ENCODE measurements around the gene ATP8B3. TPM values are rescaled to one million over a fixed set of nuclear protein-coding genes. Genes with fewer than 3 reads are reported as not detected.
A peak's percentile ranks its signal among the peaks of the same experiment; 100 is the strongest.

Gene ATP8B3
- total RNA-seq, 1 donor from 2014 or later: 3.0 TPM

- Histone ChIP-seq H3K79me2 (ENCODE audit: insufficient read depth, low read length) (no peaks in the 10 kb centered on the region), H4K20me1 (ENCODE audit: insufficient read depth, low read length) (no peaks in the 10 kb centered on the region), H3K9me3 (ENCODE audit: insufficient read depth, low read depth, low read length) (no peaks in the 10 kb centered on the region), H3K4me2 (ENCODE audit: low read length) (peak overlapping the region; percentile 90), H3K4me1 (ENCODE audit: insufficient read depth, low read length) (peaks cover 14% of the 10 kb centered on the region), H3K27ac (ENCODE audit: low read depth, low read length) (no peak overlapping the region), H2AFZ (ENCODE audit: low read depth, low read length) (no peak overlapping the region), H3K36me3 (ENCODE audit: insufficient read depth, low read length) (no peaks in the 10 kb centered on the region), H3K9ac (ENCODE audit: low read length) (no peak overlapping the region), H3K4me3 (ENCODE audit: insufficient read depth, low read depth, low read length) (peak overlapping the region; percentile 39), H3K27me3 (ENCODE audit: insufficient read depth, low read length) (no peaks in the 10 kb centered on the region)
- H3K4me1 Mint-ChIP-seq (ENCODE audit: low read depth, unreplicated experiment): no peaks in the 10 kb centered on the region
- no peak overlapping the region for H3K27ac Mint-ChIP-seq (ENCODE audit: unreplicated experiment)
- H3K27me3 Mint-ChIP-seq (ENCODE audit: low read depth, unreplicated experiment): peaks cover 4% of the 10 kb centered on the region
- peak; percentile 34 for DNase-seq (ENCODE audit: low read depth)
- no peak for FAIRE-seq
- peaks cover 4% of the 10 kb centered on the region for H3K36me3 Mint-ChIP-seq (ENCODE audit: low read depth, unreplicated experiment)
- peak overlapping the region; percentile 67 for H3K4me3 Mint-ChIP-seq (ENCODE audit: unreplicated experiment)
- H3K9me3 Mint-ChIP-seq (ENCODE audit: unreplicated experiment): peaks cover 2% of the 10 kb centered on the region
- TF ChIP-seq EZH2 (IDR thresholded peaks at IDR 0.05; ENCODE audit: insufficient read depth, low read length) (no peak), CTCF (IDR thresholded peaks at IDR 0.05; ENCODE audit: insufficient read depth, low read depth, low read length) (no peak)
These were observed 593 bp downstream of the ATP8B3 start for GRCh38 chr19:1811472-1811894.

- peaks cover 6% of the 10 kb centered on the region for H3K27me3 Mint-ChIP-seq (ENCODE audit: low read depth, unreplicated experiment)
- Histone ChIP-seq H3K4me3 (ENCODE audit: insufficient read depth, low read depth, low read length) (no peak overlapping the region), H2AFZ (ENCODE audit: low read depth, low read length) (no peak overlapping the region), H3K4me1 (ENCODE audit: insufficient read depth, low read length) (peaks cover 14% of the 10 kb centered on the region), H4K20me1 (ENCODE audit: insufficient read depth, low read length) (no peaks in the 10 kb centered on the region), H3K27me3 (ENCODE audit: insufficient read depth, low read length) (no peaks in the 10 kb centered on the region), H3K27ac (ENCODE audit: low read depth, low read length) (no peak overlapping the region), H3K9me3 (ENCODE audit: insufficient read depth, low read depth, low read length) (no peaks in the 10 kb centered on the region), H3K9ac (ENCODE audit: low read length) (no peak overlapping the region), H3K4me2 (ENCODE audit: low read length) (no peak overlapping the region), H3K36me3 (ENCODE audit: insufficient read depth, low read length) (no peaks in the 10 kb centered on the region), H3K79me2 (ENCODE audit: insufficient read depth, low read length) (no peaks in the 10 kb centered on the region)
- peaks cover 2% of the 10 kb centered on the region for H3K9me3 Mint-ChIP-seq (ENCODE audit: unreplicated experiment)
- TF ChIP-seq EZH2 (IDR thresholded peaks at IDR 0.05; ENCODE audit: insufficient read depth, low read length) (no peak), CTCF (IDR thresholded peaks at IDR 0.05; ENCODE audit: insufficient read depth, low read depth, low read length) (no peak)
- H3K4me1 Mint-ChIP-seq (ENCODE audit: low read depth, unreplicated experiment): no peaks in the 10 kb centered on the region
- DNase-seq (ENCODE audit: low read depth): no peak
- FAIRE-seq: no peak
- H3K36me3 Mint-ChIP-seq (ENCODE audit: low read depth, unreplicated experiment): peaks cover 4% of the 10 kb centered on the region
- H3K27ac Mint-ChIP-seq (ENCODE audit: unreplicated experiment): no peak overlapping the region
- peak overlapping the region; percentile 67 for H3K4me3 Mint-ChIP-seq (ENCODE audit: unreplicated experiment)
These were observed 1.5 kb downstream of the ATP8B3 start for GRCh38 chr19:1810439-1811160.

- Histone ChIP-seq H4K20me1 (ENCODE audit: insufficient read depth, low read length) (no peaks in the 10 kb centered on the region), H3K4me2 (ENCODE audit: low read length) (no peak overlapping the region), H3K9me3 (ENCODE audit: insufficient read depth, low read depth, low read length) (no peaks in the 10 kb centered on the region), H3K4me3 (ENCODE audit: insufficient read depth, low read depth, low read length) (no peak overlapping the region), H3K4me1 (ENCODE audit: insufficient read depth, low read length) (peaks cover 14% of the 10 kb centered on the region), H3K36me3 (ENCODE audit: insufficient read depth, low read length) (no peaks in the 10 kb centered on the region), H3K79me2 (ENCODE audit: insufficient read depth, low read length) (no peaks in the 10 kb centered on the region), H3K27me3 (ENCODE audit: insufficient read depth, low read length) (no peaks in the 10 kb centered on the region), H3K27ac (ENCODE audit: low read depth, low read length) (no peak overlapping the region), H3K9ac (ENCODE audit: low read length) (no peak overlapping the region), H2AFZ (ENCODE audit: low read depth, low read length) (no peak overlapping the region)
- DNase-seq (ENCODE audit: low read depth) (no peak), FAIRE-seq (no peak)
- no peaks in the 10 kb centered on the region for H3K4me1 Mint-ChIP-seq (ENCODE audit: low read depth, unreplicated experiment)
- H3K27me3 Mint-ChIP-seq (ENCODE audit: low read depth, unreplicated experiment): peaks cover 6% of the 10 kb centered on the region
- peaks cover 7% of the 10 kb centered on the region for H3K36me3 Mint-ChIP-seq (ENCODE audit: low read depth, unreplicated experiment)
- H3K27ac Mint-ChIP-seq (ENCODE audit: unreplicated experiment): no peak overlapping the region
- no peak overlapping the region for H3K4me3 Mint-ChIP-seq (ENCODE audit: unreplicated experiment)
- TF ChIP-seq CTCF (IDR thresholded peaks at IDR 0.05; ENCODE audit: insufficient read depth, low read depth, low read length): no peak
- no peak for TF ChIP-seq EZH2 (IDR thresholded peaks at IDR 0.05; ENCODE audit: insufficient read depth, low read length)
- peaks cover 2% of the 10 kb centered on the region for H3K9me3 Mint-ChIP-seq (ENCODE audit: unreplicated experiment)
These were observed 2.4 kb downstream of the ATP8B3 start for GRCh38 chr19:1809678-1810077.
